Measurements from ENCODE around the gene SMAD6. TPM values are rescaled to one million over a fixed set of nuclear protein-coding genes. Genes with fewer than 3 reads are reported as not detected.
A peak's percentile ranks its signal among the peaks of the same experiment; 100 is the strongest.

SMAD6 gene
- total and polyA plus RNA-seq, 7 donors, result 0.52 to 5.5 (median 3.0) TPM

DNA sequence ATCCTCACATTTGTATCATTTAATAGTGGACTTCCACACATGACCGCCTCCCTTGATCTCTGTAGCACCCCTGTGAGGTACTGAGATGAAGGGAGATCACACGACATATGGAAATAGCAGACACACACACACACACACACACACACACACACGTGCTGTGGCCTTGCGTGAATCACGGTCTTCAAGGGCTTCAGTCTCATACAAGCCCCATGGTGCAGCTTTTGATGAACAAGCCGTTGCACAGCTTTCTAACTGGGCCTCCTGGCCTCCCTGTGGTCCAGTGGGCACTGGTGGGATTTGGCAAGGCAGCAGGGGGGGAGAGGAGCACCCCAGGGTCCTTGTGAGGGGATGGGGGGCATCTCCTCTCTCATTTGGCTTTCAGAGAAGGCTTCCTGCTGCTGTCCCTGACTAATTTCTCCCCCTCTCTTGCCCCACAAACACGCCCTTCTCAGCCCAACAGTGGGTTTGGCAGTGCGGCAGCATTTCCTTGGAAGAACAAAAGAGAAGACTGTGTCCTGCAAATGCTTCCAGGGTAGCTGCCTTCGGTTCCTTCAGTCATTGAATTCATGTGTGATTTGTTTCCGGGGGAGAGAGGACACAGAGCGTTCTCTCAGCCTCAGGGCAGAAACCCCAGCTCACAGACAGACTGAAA, 98.7 kb downstream of the SMAD6 start:
- Histone ChIP-seq H3K4me3 (no peak overlapping the region), H3K36me3 (ENCODE audit: insufficient read depth in 1 of 2, low read depth in 1 of 2) (no peaks in the 10 kb centered on the region), H3K27me3 (ENCODE audit: insufficient read depth in 3 of 3, low read length in 2 of 3) (peaks cover 0 to 2% (median 0%) of the 10 kb centered on the region in 3 donors), H3K4me1 (peaks cover 6% of the 10 kb centered on the region), H3K9me3 (no peaks in the 10 kb centered on the region), H3K27ac (no peak overlapping the region)
- TF ChIP-seq, protein P1, sequence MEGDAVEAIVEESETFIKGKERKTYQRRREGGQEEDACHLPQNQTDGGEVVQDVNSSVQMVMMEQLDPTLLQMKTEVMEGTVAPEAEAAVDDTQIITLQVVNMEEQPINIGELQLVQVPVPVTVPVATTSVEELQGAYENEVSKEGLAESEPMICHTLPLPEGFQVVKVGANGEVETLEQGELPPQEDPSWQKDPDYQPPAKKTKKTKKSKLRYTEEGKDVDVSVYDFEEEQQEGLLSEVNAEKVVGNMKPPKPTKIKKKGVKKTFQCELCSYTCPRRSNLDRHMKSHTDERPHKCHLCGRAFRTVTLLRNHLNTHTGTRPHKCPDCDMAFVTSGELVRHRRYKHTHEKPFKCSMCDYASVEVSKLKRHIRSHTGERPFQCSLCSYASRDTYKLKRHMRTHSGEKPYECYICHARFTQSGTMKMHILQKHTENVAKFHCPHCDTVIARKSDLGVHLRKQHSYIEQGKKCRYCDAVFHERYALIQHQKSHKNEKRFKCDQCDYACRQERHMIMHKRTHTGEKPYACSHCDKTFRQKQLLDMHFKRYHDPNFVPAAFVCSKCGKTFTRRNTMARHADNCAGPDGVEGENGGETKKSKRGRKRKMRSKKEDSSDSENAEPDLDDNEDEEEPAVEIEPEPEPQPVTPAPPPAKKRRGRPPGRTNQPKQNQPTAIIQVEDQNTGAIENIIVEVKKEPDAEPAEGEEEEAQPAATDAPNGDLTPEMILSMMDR (IDR thresholded peaks at IDR 0.05), result no peak
- DNase-seq, result no peak
- ATAC-seq, result no peak
- 85 to 88% (median 87%) methylated on average over 11 of the region's 11 CpGs for WGBS, 3 donors
- intact Hi-C loops (cut with DNase I), result no loop called here

DNA sequence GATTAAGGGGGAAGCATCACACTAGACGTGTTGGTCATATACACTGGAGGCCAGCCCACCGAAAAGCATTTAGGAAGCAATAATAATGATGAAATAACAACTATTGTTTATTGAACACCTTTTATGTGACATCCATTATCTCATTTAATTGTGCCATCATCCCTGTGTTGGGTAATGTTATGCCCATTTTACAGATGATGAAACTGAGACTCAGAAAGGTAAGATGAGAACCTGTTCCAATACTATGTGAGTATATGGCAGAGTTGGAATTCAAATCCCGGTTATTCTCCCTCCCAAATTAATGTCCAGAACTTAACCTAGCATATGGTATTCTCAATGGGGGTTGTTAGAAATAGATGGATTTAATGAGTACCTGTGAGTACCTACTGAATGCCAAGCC, 99.2 kb downstream of the SMAD6 start:
- no peak overlapping the region for H3K27ac ChIP-seq
- intact Hi-C loops (cut with DNase I), result no loop called here
- ATAC-seq, result no peak

DNA sequence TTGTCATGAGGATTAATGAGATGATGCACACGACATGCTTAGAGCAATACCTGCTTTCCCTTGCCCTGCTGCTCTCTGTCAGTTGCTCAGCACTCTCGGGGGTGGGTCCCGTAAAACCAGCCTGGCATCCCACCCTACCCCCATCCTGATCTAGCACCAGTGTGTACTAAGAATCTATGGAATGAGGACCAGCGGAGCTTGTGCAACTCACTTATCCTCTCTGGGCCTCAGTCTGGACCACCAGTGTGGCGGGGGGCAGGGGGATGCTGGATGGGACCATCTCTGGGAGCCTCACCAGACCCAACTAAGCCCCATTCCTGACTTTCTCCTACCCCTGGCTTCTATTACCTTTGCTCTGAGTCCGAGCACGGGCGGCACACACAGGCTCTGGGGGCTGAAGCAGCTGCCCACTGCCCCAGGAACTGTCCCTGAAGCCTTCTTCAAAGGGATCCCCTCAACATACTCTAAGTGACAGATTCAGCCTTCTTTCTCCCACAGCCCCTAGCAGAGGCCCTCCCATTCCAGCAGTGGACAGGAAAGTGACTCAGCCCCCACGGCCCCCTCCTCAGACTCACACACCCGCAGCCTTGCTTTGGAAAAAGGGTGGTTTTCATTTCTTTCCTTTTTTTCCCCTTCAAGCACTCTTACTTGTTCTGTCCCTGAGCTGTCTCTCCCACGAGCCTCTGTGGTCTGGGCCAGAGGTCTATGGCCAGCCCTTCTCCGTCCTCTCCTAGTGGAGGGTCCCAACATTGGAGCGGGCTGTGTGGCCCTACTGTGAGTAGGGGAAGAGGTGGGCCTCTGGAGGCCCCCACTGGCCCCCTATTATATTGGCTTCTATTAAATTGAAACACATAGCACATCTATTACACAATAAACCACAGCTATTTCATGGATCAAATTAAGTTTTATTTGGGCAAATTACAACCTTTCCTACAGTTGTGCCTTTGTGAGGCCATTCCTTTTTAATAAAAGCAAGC, 100.3 kb downstream of the SMAD6 start:
- intact Hi-C loops (cut with DNase I), result no loop called here
- WGBS, 3 donors, result 79 to 85% (median 84%) methylated on average over 13 of the region's 13 CpGs
- Histone ChIP-seq H3K27ac (peak overlapping the region; percentile 60), H3K36me3 (ENCODE audit: insufficient read depth in 1 of 2, low read depth in 1 of 2) (no peaks in the 10 kb centered on the region), H3K4me3 (no peak overlapping the region), H3K27me3 (ENCODE audit: insufficient read depth in 3 of 3, low read length in 2 of 3) (peaks cover 0 to 2% (median 0%) of the 10 kb centered on the region in 3 donors), H3K9me3 (no peaks in the 10 kb centered on the region), H3K4me1 (peaks cover 6% of the 10 kb centered on the region)
- TF ChIP-seq, protein P1 (IDR thresholded peaks at IDR 0.05), result no peak
- DNase-seq, result no peak
- peak; percentile 28 to 47 (median 32) for ATAC-seq

More for the DNA sequence above, 99.2 kb downstream of the SMAD6 start:
- Histone ChIP-seq H3K9me3 (no peaks in the 10 kb centered on the region), H3K27me3 (ENCODE audit: insufficient read depth in 3 of 3, low read length in 2 of 3) (peaks cover 0 to 2% (median 0%) of the 10 kb centered on the region in 3 donors), H3K36me3 (ENCODE audit: insufficient read depth in 1 of 2, low read depth in 1 of 2) (no peaks in the 10 kb centered on the region), H3K4me3 (no peak overlapping the region), H3K4me1 (peaks cover 6% of the 10 kb centered on the region)
- TF ChIP-seq, protein P1 (IDR thresholded peaks at IDR 0.05), result no peak
- DNase-seq, result no peak
- 76 to 83% (median 77%) methylated on average over 3 of the region's 3 CpGs for WGBS, 3 donors

DNA sequence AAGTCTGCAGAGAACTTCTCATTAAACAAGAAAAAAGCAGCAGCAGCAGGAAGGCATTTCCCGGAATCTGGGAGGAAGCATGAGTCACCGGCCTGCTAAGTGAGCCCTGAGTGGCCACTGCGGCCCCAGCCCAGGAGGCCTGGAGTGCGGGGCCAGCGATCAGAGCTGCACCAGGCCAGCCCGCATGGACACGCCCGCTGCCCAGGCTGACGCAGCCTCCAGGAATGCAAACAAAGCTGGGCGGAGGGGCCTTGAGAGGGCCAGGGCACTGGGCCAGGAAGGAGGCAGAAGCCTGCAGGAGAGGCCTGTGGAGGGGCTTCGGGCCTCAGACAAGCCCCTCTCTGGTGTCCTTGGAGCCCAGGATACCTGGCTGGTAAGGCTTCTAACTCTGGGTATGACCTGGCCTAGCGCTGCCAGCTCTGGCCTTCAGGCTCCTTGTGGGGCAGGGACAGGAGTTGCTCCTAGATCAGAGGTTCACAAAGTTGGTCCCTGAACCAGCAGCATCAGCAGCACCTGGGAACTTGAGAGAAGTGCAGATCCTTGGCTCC, 101.2 kb downstream of the SMAD6 start:
- H3K4me1 ChIP-seq, result peaks cover 6% of the 10 kb centered on the region
- peak; percentile 91 to 92 for DNase-seq
- ATAC-seq, result peak; percentile 80 to 94 (median 93)
- TF ChIP-seq, protein P1 (IDR thresholded peaks at IDR 0.05), result no peak
- intact Hi-C loops (cut with DNase I), result no loop called here
- no peaks in the 10 kb centered on the region for H3K36me3 ChIP-seq (ENCODE audit: insufficient read depth in 1 of 2, low read depth in 1 of 2)
- 37 to 47% (median 41%) methylated on average over 12 of the region's 12 CpGs for WGBS, 3 donors
- H3K9me3 ChIP-seq, result no peaks in the 10 kb centered on the region
- peaks cover 0 to 2% (median 0%) of the 10 kb centered on the region in 3 donors for H3K27me3 ChIP-seq (ENCODE audit: insufficient read depth in 3 of 3, low read length in 2 of 3)
- no peak overlapping the region for H3K4me3 ChIP-seq
- H3K27ac ChIP-seq, result peak overlapping the region; percentile 60

Data from psoas muscle (tissue), 8 donors.